ENCODE results near the gene GPR158.

DNA sequence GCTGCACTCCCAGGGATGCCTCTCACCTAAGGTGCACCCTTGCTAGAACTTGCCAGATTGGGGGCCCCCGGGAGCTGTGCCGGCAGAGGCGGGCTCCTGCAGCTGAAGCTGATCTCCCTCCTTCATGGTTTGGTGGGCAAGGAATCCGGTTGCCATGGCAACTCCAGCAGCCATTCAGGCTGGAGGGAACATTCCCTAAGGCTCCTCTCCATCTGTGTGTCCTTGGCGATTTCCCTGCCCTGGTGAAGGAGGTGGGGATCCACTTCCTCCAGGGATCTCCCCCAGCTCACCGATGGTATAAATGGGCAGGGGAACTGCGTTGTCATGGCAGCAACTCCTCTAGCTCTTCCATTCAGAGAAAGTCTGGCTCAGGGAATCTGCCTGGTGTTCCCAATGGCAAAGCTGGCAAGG, 49.6 kb upstream of the GPR158 start:
- TF ChIP-seq TAF1 (IDR thresholded peaks at IDR 0.05; ENCODE audit: borderline replicate concordance, low read depth, low read length) (no peak), POLR2A (IDR thresholded peaks at IDR 0.05; ENCODE audit: low read depth, low read length) (no peak), POLR2AphosphoS5 (IDR thresholded peaks at IDR 0.05; ENCODE audit: low read depth, low read length) (no peak)

All from GM12892 (cell line).